Neural cell (in vitro differentiated cells): Measurements from ENCODE around the gene AGFG2. TPM values are rescaled to one million over a fixed set of nuclear protein-coding genes. Genes with fewer than 3 reads are reported as not detected.

Experiments used
- H2AFZ ChIP-seq: fragments of 200-600, 300-800 bp; sonication (generic), shearing (Covaris generic); 2 replicates; pipeline ENCODE4 v1.6.0; 2014; ENCODE audit warnings: low read depth, mild to moderate bottlenecking, antibody characterized with exemption, low read length, moderate library complexity
- H3F3A ChIP-seq: fragments of 200-600 bp; shearing (Covaris generic); 2 replicates; pipeline ENCODE4 v1.6.1; 2016; ENCODE audit warnings: mild to moderate bottlenecking, moderate library complexity, mixed read lengths, antibody characterized with exemption, low read length; ENCODE audit not compliant: insufficient read depth, poor library complexity, severe bottlenecking
- H3K27ac ChIP-seq: fragments of 200-600, 300-800 bp; sonication (generic), shearing (Covaris generic); 2 replicates; pipeline ENCODE4 v1.5.1; 2014; ENCODE audit warnings: mild to moderate bottlenecking, low read length, moderate library complexity
- H3K27me3 ChIP-seq: fragments of 300-800, 200-600 bp; sonication (generic), shearing (Covaris generic); 2 replicates; pipeline ENCODE4 v1.6.0; 2014; ENCODE audit warnings: mild to moderate bottlenecking, low read depth, low read length, moderate library complexity; ENCODE audit not compliant: insufficient read depth
- H3K36me3 ChIP-seq: fragments of 300-800, 200-600 bp; sonication (generic), shearing (Covaris generic); 2 replicates; pipeline ENCODE4 v1.5.1; 2014; ENCODE audit warnings: mild to moderate bottlenecking, antibody characterized with exemption, low read length, moderate library complexity; ENCODE audit not compliant: insufficient read depth
- H3K4me2 ChIP-seq: fragments of 300-800, 200-600 bp; sonication (generic), shearing (Covaris generic); 2 replicates; pipeline ENCODE4 v1.6.0; 2014; ENCODE audit warnings: mild to moderate bottlenecking, low read length
- H3K4me3 ChIP-seq: fragments of 300-800, 200-600 bp; sonication (generic), shearing (Covaris generic); 2 replicates; pipeline ENCODE4 v1.5.1; 2014; ENCODE audit warnings: mild to moderate bottlenecking, low read length, moderate library complexity
- H3K79me2 ChIP-seq: fragments of 200-600 bp; shearing (Covaris generic); replicated peaks from 2 replicates; pipeline ENCODE4 v1.6.0; 2014; ENCODE audit warnings: mild to moderate bottlenecking, low read length, moderate library complexity; ENCODE audit not compliant: insufficient read depth
- H3K9ac ChIP-seq: fragments of 300-800, 200-600 bp; sonication (generic), shearing (Covaris generic); 2 replicates; pipeline ENCODE4 v1.6.1; 2016; ENCODE audit warnings: mild to moderate bottlenecking, low read length, mixed read lengths
- H3K9me2 ChIP-seq: fragments of 200-600 bp; shearing (Covaris generic); 2 replicates; pipeline ENCODE4 v1.6.1; 2016; ENCODE audit warnings: mild to moderate bottlenecking, low read length, mixed read lengths; ENCODE audit not compliant: insufficient read depth
- H3K9me3 ChIP-seq: fragments of 200-600, 300-800 bp; sonication (generic), shearing (Covaris generic); 2 replicates; pipeline ENCODE4 v1.6.1; 2016; ENCODE audit warnings: mild to moderate bottlenecking, mixed run types, low read length, moderate library complexity, mixed read lengths
- H4K20me1 ChIP-seq: fragments of 200-600 bp; shearing (Covaris generic); 2 replicates; pipeline ENCODE4 v1.6.1; 2016; ENCODE audit warnings: mild to moderate bottlenecking, mixed run types; ENCODE audit not compliant: insufficient read depth
- EP300 ChIP-seq: fragments of 450-650 bp; conservative IDR thresholded peaks from 2 replicates; pipeline ENCODE4 v1.6.1; 2014; ENCODE audit warnings: antibody characterized with exemption, mild to moderate bottlenecking, moderate library complexity; ENCODE audit not compliant: poor library complexity, severe bottlenecking
- EZH2 ChIP-seq: fragments of 200-600, 300-800 bp; shearing (Covaris generic), sonication (generic); IDR thresholded peaks from 2 replicates; pipeline ENCODE4 v1.6.1; 2014; ENCODE audit warnings: antibody characterized with exemption, low read length, borderline replicate concordance, mild to moderate bottlenecking; ENCODE audit not compliant: insufficient read depth, poor library complexity, severe bottlenecking
- MXI1 ChIP-seq: fragments of 450-650 bp; conservative IDR thresholded peaks from 2 replicates; pipeline ENCODE4 v1.6.1; 2014; ENCODE audit warnings: antibody characterized with exemption, mild to moderate bottlenecking; ENCODE audit not compliant: poor library complexity, severe bottlenecking
- POLR2AphosphoS5 ChIP-seq: IDR thresholded peaks from 2 replicates; pipeline ENCODE4 v1.6.1; 2012
- RAD21 ChIP-seq: fragments of 450-650 bp; conservative IDR thresholded peaks from 2 replicates; pipeline ENCODE4 v1.6.1; 2014; ENCODE audit warnings: antibody characterized with exemption, mild to moderate bottlenecking, moderate library complexity
- SMC3 ChIP-seq: fragments of 450-650 bp; conservative IDR thresholded peaks from 2 replicates; pipeline ENCODE4 v1.6.1; 2014; ENCODE audit warnings: antibody characterized with exemption, mild to moderate bottlenecking, moderate library complexity; ENCODE audit not compliant: poor library complexity
- TAF1 ChIP-seq: IDR thresholded peaks from 2 replicates; pipeline ENCODE4 v1.6.1; 2012; ENCODE audit warnings: low read depth
- polyA plus RNA-seq: library from polyadenylated mRNA; depleted of rRNA; stranded (reverse); fragments of >200 nt; gene quantifications from 2 replicates; pipeline ENCODE4 v1.2.3, GENCODE V29; 2014
- TF ChIP-seq, protein P1 (sequence below): fragments of 450-650 bp; IDR thresholded peaks from 2 replicates; pipeline ENCODE4 v1.5.1; 2014; ENCODE audit warnings: antibody characterized with exemption, mild to moderate bottlenecking, moderate library complexity; ENCODE audit not compliant: poor library complexity, severe bottlenecking
- TF ChIP-seq, protein P2 (sequence below): IDR thresholded peaks from 2 replicates; pipeline ENCODE4 v1.6.1; 2012; ENCODE audit warnings: borderline replicate concordance

Gene AGFG2
- polyA plus RNA-seq, 1 donor from 2014 or later, result 3.4 TPM

GRCh38 chr7:100561491-100562194 lies 22.6 kb downstream of the AGFG2 start:
- H3K9me2 ChIP-seq, result no peaks in the 10 kb centered on the region
- no peak overlapping the region for H3K4me3 ChIP-seq
- no peaks in the 10 kb centered on the region for H3K79me2 ChIP-seq
- no peak overlapping the region for H3K27ac ChIP-seq
- no peaks in the 10 kb centered on the region for H3F3A ChIP-seq
- no peaks in the 10 kb centered on the region for H3K36me3 ChIP-seq
- H3K9me3 ChIP-seq, result no peaks in the 10 kb centered on the region
- no peaks in the 10 kb centered on the region for H3K27me3 ChIP-seq
- H3K4me2 ChIP-seq, result no peak overlapping the region
- no peak overlapping the region for H2AFZ ChIP-seq
- no peaks in the 10 kb centered on the region for H4K20me1 ChIP-seq
- TF ChIP-seq POLR2AphosphoS5 (no peak), MXI1 (no peak), SMC3 (no peak), RAD21 (no peak), EP300 (no peak), EZH2 (no peak), TAF1 (no peak)
- TF ChIP-seq, protein P1, sequence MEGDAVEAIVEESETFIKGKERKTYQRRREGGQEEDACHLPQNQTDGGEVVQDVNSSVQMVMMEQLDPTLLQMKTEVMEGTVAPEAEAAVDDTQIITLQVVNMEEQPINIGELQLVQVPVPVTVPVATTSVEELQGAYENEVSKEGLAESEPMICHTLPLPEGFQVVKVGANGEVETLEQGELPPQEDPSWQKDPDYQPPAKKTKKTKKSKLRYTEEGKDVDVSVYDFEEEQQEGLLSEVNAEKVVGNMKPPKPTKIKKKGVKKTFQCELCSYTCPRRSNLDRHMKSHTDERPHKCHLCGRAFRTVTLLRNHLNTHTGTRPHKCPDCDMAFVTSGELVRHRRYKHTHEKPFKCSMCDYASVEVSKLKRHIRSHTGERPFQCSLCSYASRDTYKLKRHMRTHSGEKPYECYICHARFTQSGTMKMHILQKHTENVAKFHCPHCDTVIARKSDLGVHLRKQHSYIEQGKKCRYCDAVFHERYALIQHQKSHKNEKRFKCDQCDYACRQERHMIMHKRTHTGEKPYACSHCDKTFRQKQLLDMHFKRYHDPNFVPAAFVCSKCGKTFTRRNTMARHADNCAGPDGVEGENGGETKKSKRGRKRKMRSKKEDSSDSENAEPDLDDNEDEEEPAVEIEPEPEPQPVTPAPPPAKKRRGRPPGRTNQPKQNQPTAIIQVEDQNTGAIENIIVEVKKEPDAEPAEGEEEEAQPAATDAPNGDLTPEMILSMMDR, result no peak
- TF ChIP-seq, protein P2, sequence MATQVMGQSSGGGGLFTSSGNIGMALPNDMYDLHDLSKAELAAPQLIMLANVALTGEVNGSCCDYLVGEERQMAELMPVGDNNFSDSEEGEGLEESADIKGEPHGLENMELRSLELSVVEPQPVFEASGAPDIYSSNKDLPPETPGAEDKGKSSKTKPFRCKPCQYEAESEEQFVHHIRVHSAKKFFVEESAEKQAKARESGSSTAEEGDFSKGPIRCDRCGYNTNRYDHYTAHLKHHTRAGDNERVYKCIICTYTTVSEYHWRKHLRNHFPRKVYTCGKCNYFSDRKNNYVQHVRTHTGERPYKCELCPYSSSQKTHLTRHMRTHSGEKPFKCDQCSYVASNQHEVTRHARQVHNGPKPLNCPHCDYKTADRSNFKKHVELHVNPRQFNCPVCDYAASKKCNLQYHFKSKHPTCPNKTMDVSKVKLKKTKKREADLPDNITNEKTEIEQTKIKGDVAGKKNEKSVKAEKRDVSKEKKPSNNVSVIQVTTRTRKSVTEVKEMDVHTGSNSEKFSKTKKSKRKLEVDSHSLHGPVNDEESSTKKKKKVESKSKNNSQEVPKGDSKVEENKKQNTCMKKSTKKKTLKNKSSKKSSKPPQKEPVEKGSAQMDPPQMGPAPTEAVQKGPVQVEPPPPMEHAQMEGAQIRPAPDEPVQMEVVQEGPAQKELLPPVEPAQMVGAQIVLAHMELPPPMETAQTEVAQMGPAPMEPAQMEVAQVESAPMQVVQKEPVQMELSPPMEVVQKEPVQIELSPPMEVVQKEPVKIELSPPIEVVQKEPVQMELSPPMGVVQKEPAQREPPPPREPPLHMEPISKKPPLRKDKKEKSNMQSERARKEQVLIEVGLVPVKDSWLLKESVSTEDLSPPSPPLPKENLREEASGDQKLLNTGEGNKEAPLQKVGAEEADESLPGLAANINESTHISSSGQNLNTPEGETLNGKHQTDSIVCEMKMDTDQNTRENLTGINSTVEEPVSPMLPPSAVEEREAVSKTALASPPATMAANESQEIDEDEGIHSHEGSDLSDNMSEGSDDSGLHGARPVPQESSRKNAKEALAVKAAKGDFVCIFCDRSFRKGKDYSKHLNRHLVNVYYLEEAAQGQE, result no peak
- no peak overlapping the region for H3K9ac ChIP-seq

DNA sequence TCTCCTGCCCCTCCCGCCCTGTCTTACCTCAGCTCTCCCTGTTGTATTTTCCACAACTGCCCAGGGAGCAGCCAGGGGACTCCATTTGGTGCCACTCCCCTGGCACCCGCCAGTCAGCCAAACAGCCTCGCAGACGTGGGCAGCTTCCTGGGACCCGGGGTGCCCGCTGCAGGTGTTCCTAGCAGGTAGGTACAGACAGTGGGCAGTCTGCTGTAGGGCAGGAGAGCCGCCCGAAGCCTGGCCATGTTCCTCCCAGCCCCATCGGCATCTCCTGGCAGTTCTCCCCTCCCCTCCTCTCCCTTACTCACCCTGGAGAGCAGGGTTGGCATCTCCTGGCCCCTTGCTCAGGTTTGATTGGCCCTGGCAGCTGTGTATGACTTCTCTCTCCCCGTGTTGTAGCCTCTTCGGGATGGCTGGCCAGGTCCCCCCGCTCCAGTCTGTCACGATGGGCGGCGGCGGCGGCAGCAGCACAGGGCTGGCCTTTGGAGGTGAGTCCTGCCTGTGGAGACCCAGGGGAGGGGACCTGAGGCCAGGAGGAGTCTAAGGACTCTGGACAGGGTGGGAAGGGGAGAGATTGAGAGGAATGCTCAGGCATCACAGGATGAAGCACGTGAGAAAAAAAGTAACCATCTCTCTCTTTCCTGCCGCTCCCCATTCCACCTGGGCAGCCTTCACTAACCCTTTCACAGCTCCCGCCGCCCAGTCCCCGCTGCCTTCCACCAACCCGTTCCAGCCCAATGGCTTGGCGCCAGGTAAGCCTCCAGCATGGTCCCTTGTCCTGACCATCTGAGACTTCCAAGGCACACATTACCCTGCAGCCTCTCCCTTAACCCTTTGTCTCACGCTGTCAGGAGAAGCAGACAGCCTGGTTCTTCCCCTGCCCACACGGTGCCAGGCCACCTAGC lies 23.4 kb downstream of the AGFG2 start:
- Histone ChIP-seq H3K4me2 (no peak overlapping the region), H3K4me3 (no peak overlapping the region), H3K9ac (no peak overlapping the region), H3F3A (no peaks in the 10 kb centered on the region), H3K27ac (no peak overlapping the region), H2AFZ (no peak overlapping the region), H3K9me3 (no peaks in the 10 kb centered on the region), H3K27me3 (no peaks in the 10 kb centered on the region), H4K20me1 (no peaks in the 10 kb centered on the region), H3K36me3 (no peaks in the 10 kb centered on the region), H3K79me2 (no peaks in the 10 kb centered on the region), H3K9me2 (no peaks in the 10 kb centered on the region)
- TF ChIP-seq, protein P1, result no peak
- TF ChIP-seq TAF1 (no peak), SMC3 (no peak), MXI1 (no peak), EP300 (no peak), POLR2AphosphoS5 (no peak), RAD21 (no peak), EZH2 (no peak)
- TF ChIP-seq, protein P2, result no peak
